ENCODE data around the gene CMIP.

Gene CMIP

GRCh38 chr16:81586417-81586816, 141.8 kb downstream of the CMIP start:
- Histone ChIP-seq H3K4me2 (ENCODE audit: low read depth, low read length, poor library complexity, severe bottlenecking) (no peak overlapping the region), H2AFZ (ENCODE audit: low read length) (no peak overlapping the region), H3K4me3 (ENCODE audit: low read length, poor library complexity, severe bottlenecking) (no peak overlapping the region), H3K36me3 (ENCODE audit: insufficient read depth, low read length) (peaks cover 9% of the 10 kb centered on the region; the same call in 1 of the 2 replicates), H3K79me2 (ENCODE audit: insufficient read depth, low read length) (0 out of 2 replicates have a peak, but pooled peaks cover 7% of the 10 kb centered on the region), H3K9ac (ENCODE audit: low read depth, low read length, poor library complexity, severe bottlenecking) (no peak overlapping the region), H3K27me3 (ENCODE audit: insufficient read depth, low read length, poor library complexity, severe bottlenecking) (no peaks in the 10 kb centered on the region), H3K9me2 (replicated peaks; ENCODE audit: low read depth, low read length) (no peaks in the 10 kb centered on the region), H4K20me1 (ENCODE audit: insufficient read depth, low read length, poor library complexity, severe bottlenecking) (no peaks in the 10 kb centered on the region), H3K9me3 (ENCODE audit: insufficient read depth, low read depth, low read length) (no peaks in the 10 kb centered on the region), H3F3A (ENCODE audit: low read depth) (no peaks in the 10 kb centered on the region), H3K4me1 (ENCODE audit: insufficient read depth, low read length, poor library complexity, severe bottlenecking) (no peaks in the 10 kb centered on the region)
- no peak for TF ChIP-seq EZH2phosphoT487 (IDR thresholded peaks at IDR 0.05; ENCODE audit: borderline replicate concordance)
- TF ChIP-seq CTCF (conservative IDR thresholded peaks at IDR 0.05; ENCODE audit: low read length): no peak

- Histone ChIP-seq H3K27me3 (ENCODE audit: insufficient read depth, low read length, poor library complexity, severe bottlenecking) (no peaks in the 10 kb centered on the region), H3K9me2 (replicated peaks; ENCODE audit: low read depth, low read length) (no peaks in the 10 kb centered on the region), H3F3A (ENCODE audit: low read depth) (no peaks in the 10 kb centered on the region), H4K20me1 (ENCODE audit: insufficient read depth, low read length, poor library complexity, severe bottlenecking) (no peaks in the 10 kb centered on the region), H3K9ac (ENCODE audit: low read depth, low read length, poor library complexity, severe bottlenecking) (no peak overlapping the region), H2AFZ (ENCODE audit: low read length) (no peak overlapping the region), H3K4me2 (ENCODE audit: low read depth, low read length, poor library complexity, severe bottlenecking) (no peak overlapping the region), H3K36me3 (ENCODE audit: insufficient read depth, low read length) (peaks cover 9% of the 10 kb centered on the region; the same call in 1 of the 2 replicates), H3K79me2 (ENCODE audit: insufficient read depth, low read length) (0 out of 2 replicates have a peak, but pooled peaks cover 7% of the 10 kb centered on the region), H3K9me3 (ENCODE audit: insufficient read depth, low read depth, low read length) (no peaks in the 10 kb centered on the region), H3K4me1 (ENCODE audit: insufficient read depth, low read length, poor library complexity, severe bottlenecking) (no peaks in the 10 kb centered on the region), H3K4me3 (ENCODE audit: low read length, poor library complexity, severe bottlenecking) (no peak overlapping the region)
- TF ChIP-seq EZH2phosphoT487 (IDR thresholded peaks at IDR 0.05; ENCODE audit: borderline replicate concordance): no peak
- no peak for TF ChIP-seq CTCF (conservative IDR thresholded peaks at IDR 0.05; ENCODE audit: low read length)
Measured at GRCh38 chr16:81586977-81587625, 142.5 kb downstream of the CMIP start.

GRCh38 chr16:81587626-81588160, 143.1 kb downstream of the CMIP start:
- H3K4me3 ChIP-seq (ENCODE audit: low read length, poor library complexity, severe bottlenecking): no peak overlapping the region
- H3K36me3 ChIP-seq (ENCODE audit: insufficient read depth, low read length): peaks cover 9% of the 10 kb centered on the region; the same call in 1 of the 2 replicates
- H4K20me1 ChIP-seq (ENCODE audit: insufficient read depth, low read length, poor library complexity, severe bottlenecking): no peaks in the 10 kb centered on the region
- H3K4me1 ChIP-seq (ENCODE audit: insufficient read depth, low read length, poor library complexity, severe bottlenecking): no peaks in the 10 kb centered on the region
- H3K9me3 ChIP-seq (ENCODE audit: insufficient read depth, low read depth, low read length): no peaks in the 10 kb centered on the region
- H3F3A ChIP-seq (ENCODE audit: low read depth): no peaks in the 10 kb centered on the region
- H2AFZ ChIP-seq (ENCODE audit: low read length): no peak overlapping the region
- no peaks in the 10 kb centered on the region for H3K9me2 ChIP-seq (replicated peaks; ENCODE audit: low read depth, low read length)
- H3K9ac ChIP-seq (ENCODE audit: low read depth, low read length, poor library complexity, severe bottlenecking): no peak overlapping the region
- no peaks in the 10 kb centered on the region for H3K27me3 ChIP-seq (ENCODE audit: insufficient read depth, low read length, poor library complexity, severe bottlenecking)
- H3K79me2 ChIP-seq (ENCODE audit: insufficient read depth, low read length): 0 out of 2 replicates have a peak, but pooled peaks cover 7% of the 10 kb centered on the region
- TF ChIP-seq EZH2phosphoT487 (IDR thresholded peaks at IDR 0.05; ENCODE audit: borderline replicate concordance) (no peak), CTCF (conservative IDR thresholded peaks at IDR 0.05; ENCODE audit: low read length) (no peak)
- no peak overlapping the region for H3K4me2 ChIP-seq (ENCODE audit: low read depth, low read length, poor library complexity, severe bottlenecking)

Measured in Loucy (cell line).